Fibroblast of skin of left quadriceps (primary cell): ENCODE data around the gene GFRA1.
"Not testable (repeated sequence)": the region's sequence is repeated elsewhere in the genome, so short reads cannot be mapped to it uniquely, and the experiment has no call there.

Experiments
- DNase-seq, 2 experiments: peaks; one replicate each; pipeline ENCODE4 v3.0.0-alpha.2; 2013; ENCODE audit warnings: low read depth in 2 of 2

The GFRA1 gene

GRCh38 chr10:116038259-116038658, 234.7 kb downstream of the GFRA1 start:
- DNase-seq: peak; percentile 7 to 12

- DNase-seq: not testable (repeated sequence)
Observed at GRCh38 chr10:116035406-116035805, 237.6 kb downstream of the GFRA1 start.

GRCh38 chr10:116030576-116030975, 242.4 kb downstream of the GFRA1 start:
- DNase-seq: no peak

- DNase-seq: no peak
Observed at GRCh38 chr10:116029826-116030225, 243.2 kb downstream of the GFRA1 start.

- no peak for DNase-seq
Observed at GRCh38 chr10:116027355-116027754, 245.7 kb downstream of the GFRA1 start.

- no peak for DNase-seq
Observed at GRCh38 chr10:116026725-116027124, 246.3 kb downstream of the GFRA1 start.

- no peak for DNase-seq
Observed at GRCh38 chr10:116026315-116026714, 246.7 kb downstream of the GFRA1 start.

GRCh38 chr10:116024271-116024878, 248.6 kb downstream of the GFRA1 start:
- DNase-seq: no peak

GRCh38 chr10:116017405-116017804, 255.6 kb downstream of the GFRA1 start:
- DNase-seq: no peak

GRCh38 chr10:116015583-116016333, 257.2 kb downstream of the GFRA1 start:
- DNase-seq: no peak

GRCh38 chr10:116014871-116015582, 258.0 kb downstream of the GFRA1 start:
- DNase-seq: no peak

- DNase-seq: no peak
Observed at GRCh38 chr10:116014326-116014725, 258.7 kb downstream of the GFRA1 start.

GRCh38 chr10:116011929-116012328, 261.1 kb downstream of the GFRA1 start:
- no peak for DNase-seq

- DNase-seq: no peak
Observed at GRCh38 chr10:116007256-116007891, 265.6 kb downstream of the GFRA1 start.
